ENCODE results near the gene TUBA4B. TPM values are rescaled to one million over a fixed set of nuclear protein-coding genes. Genes with fewer than 3 reads are reported as not detected.
A peak's percentile ranks its signal among the peaks of the same experiment; 100 is the strongest.
"Not testable (repeated sequence)": the region's sequence is repeated elsewhere in the genome, so short reads cannot be mapped to it uniquely, and the experiment has no call there.

The TUBA4B gene
- total and polyA plus RNA-seq, 5 donors: not detected

- WGBS: 72% methylated on average over 1 of the region's 1 CpG
- no peak for ATAC-seq
Observed at GRCh38 chr2:219306047-219306446, 53.0 kb downstream of the TUBA4B start.

DNA sequence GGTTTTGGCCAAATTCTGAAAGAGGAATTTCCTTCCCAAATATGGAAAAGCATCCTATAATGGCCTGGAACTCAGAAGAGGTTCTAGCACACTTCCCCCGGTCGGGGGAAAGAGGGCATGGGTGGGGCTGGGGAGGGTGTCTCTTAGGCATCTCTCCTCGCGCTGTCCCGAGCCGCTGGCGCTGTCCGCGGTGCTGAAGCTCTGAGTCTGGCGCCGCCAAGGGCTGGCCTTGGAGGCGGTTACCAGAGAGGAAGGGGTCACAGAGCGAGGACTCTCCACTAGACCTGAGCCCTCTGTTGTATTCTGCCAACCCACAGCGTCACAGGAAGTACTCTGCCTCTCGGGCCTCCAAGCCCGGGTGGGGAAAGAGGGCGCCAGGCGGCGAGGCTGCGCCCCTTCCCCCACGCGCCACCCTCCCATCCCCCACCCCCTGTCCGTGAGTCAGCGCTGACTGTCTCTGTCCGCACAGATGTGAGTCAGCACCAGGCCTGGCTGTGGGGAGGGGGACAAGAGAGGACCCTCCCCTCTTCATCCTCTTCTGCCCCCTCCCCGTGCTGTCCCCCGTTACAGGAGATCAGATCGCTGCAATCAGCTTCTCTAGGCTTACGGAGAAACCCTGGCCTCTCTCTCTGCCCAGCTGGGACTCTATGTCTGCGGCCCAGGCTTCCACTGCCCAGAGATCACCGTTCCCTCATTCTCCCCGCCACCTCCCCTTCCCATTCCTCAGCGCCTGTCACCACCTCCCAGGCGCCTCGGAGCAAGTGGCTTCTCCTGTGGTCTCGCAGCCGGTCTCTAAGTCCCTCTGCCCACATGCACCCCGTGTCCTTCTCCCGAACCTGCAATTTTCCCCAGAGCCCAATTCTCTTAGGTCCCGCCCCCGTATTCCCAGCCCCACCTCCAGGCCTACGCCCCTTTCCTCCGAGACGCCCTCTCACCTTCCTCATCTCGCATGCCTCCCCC is 55.4 kb downstream of the TUBA4B start:
- ATAC-seq (peak; percentile 81 to 85), DNase-seq (peak; percentile 65 to 88 (median 86))
- Histone ChIP-seq H3K4me1 (ENCODE audit: control insufficient read depth, insufficient read depth, low read length) (no peaks in the 10 kb centered on the region), H3K27ac (ENCODE audit: low read length) (no peak overlapping the region), H3K9me3 (ENCODE audit: control insufficient read depth, low read length) (no peaks in the 10 kb centered on the region), H3K27me3 (ENCODE audit: control insufficient read depth, insufficient read depth) (no peaks in the 10 kb centered on the region), H3K4me3 (ENCODE audit: low read length) (no peak overlapping the region)
- intact Hi-C loops (cut with DNase I): no loop called here
- 4% methylated on average over 45 of the region's 45 CpGs for WGBS

More at GRCh38 chr2:219306047-219306446, 53.0 kb downstream of the TUBA4B start:
- Histone ChIP-seq H3K27me3 (ENCODE audit: control insufficient read depth, insufficient read depth) (no peaks in the 10 kb centered on the region), H3K9me3 (ENCODE audit: control insufficient read depth, low read length) (no peaks in the 10 kb centered on the region), H3K4me1 (ENCODE audit: control insufficient read depth, insufficient read depth, low read length) (no peaks in the 10 kb centered on the region), H3K4me3 (ENCODE audit: low read length) (no peak overlapping the region), H3K27ac (ENCODE audit: low read length) (no peak overlapping the region)
- intact Hi-C loops (cut with DNase I): no loop called here
- no peak for DNase-seq

GRCh38 chr2:219309278-219309677 is 56.2 kb downstream of the TUBA4B start, which contains the start of gene PTPRN:
Gene PTPRN, minus strand, starts transcription at chr2:219309401. Its CDS starts 69 bp downstream, at chr2:219309332.
- Histone ChIP-seq H3K4me1 (ENCODE audit: control insufficient read depth, insufficient read depth, low read length) (no peaks in the 10 kb centered on the region), H3K27ac (ENCODE audit: low read length) (no peak within 1 kb of the TSS), H3K4me3 (ENCODE audit: low read length) (no peak within 1 kb of the TSS), H3K27me3 (ENCODE audit: control insufficient read depth, insufficient read depth) (no peaks in the 10 kb centered on the region), H3K9me3 (ENCODE audit: control insufficient read depth, low read length) (no peaks in the 10 kb centered on the region)
- WGBS: 3% methylated on average over 37 of the region's 37 CpGs
- DNase-seq (no peak), ATAC-seq (no peak)
- intact Hi-C loops (cut with DNase I): no loop called here

GRCh38 chr2:219312683-219313263 is 59.7 kb downstream of the TUBA4B start:
- H3K4me3 ChIP-seq (ENCODE audit: low read length); H3K4me1 ChIP-seq (ENCODE audit: control insufficient read depth, insufficient read depth, low read length); H3K9me3 ChIP-seq (ENCODE audit: control insufficient read depth, low read length); H3K27me3 ChIP-seq (ENCODE audit: control insufficient read depth, insufficient read depth); intact Hi-C loops (cut with DNase I); ATAC-seq; H3K27ac ChIP-seq (ENCODE audit: low read length): not testable (repeated sequence)
- peak in 1 of 3 donors; percentile 37 for DNase-seq
- 93% methylated on average over 49 of the region's 49 CpGs for WGBS

DNA sequence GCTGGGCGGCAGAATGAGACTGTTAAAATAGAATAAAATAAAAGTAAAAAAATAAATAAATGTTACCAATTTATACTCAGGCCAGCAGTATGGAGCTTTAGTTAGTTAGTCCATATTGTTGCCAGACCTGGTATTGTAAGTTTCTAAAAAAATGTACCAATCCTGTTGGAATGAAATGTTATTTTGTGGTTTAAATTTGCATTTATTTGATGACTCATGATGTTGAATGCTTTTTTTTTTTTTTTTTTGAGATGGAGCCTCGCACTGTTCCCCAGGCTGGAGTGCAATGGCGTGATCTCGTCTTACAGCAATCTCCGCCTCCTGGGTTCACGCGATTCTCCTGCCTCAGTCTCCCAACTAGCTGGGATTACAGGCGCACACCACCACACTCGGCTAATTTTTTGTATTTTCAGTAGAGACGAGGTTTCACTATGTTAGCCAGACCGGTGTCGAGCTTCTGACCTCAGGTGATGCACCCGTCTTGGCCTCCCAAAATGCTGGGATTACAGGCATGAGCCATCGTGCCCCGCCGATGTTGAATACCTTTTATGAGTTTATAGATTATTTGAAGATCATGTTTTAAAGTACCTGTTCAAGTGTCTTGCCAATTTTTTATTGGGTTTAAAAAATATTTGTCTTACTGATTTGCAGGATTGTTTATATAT is 61.9 kb downstream of the TUBA4B start:
- WGBS: 91% methylated on average over 16 of the region's 16 CpGs
- H3K4me1 ChIP-seq (ENCODE audit: control insufficient read depth, insufficient read depth, low read length): no peaks in the 10 kb centered on the region
- no peak overlapping the region for H3K4me3 ChIP-seq (ENCODE audit: low read length)
- ATAC-seq: no peak
- DNase-seq: no peak
- no peak overlapping the region for H3K27ac ChIP-seq (ENCODE audit: low read length)
- H3K9me3 ChIP-seq (ENCODE audit: control insufficient read depth, low read length): no peaks in the 10 kb centered on the region
- intact Hi-C loops (cut with DNase I): no loop called here
- H3K27me3 ChIP-seq (ENCODE audit: control insufficient read depth, insufficient read depth): no peaks in the 10 kb centered on the region

Small RNA genes lying within 50 kb of the gene (microRNA-seq; reads per million reads assigned to microRNA genes)
- 0.42 to 0.54 reads per million in 2 donors for gene MIR153-1

Other genes with a start within 250 kb of the TUBA4B start
- not detected for gene CFAP65, start 211.7 kb upstream of the TUBA4B start, total RNA-seq
- not detected for gene CFAP65, start 211.7 kb upstream of the TUBA4B start, polyA plus RNA-seq
- gene IHH, start 192.3 kb upstream of the TUBA4B start, total RNA-seq: not detected
- 0.05 TPM for gene IHH, start 192.3 kb upstream of the TUBA4B start, polyA plus RNA-seq
- 1 to 10 TPM; 5.4 to 9.4 (median 9.2) TPM for gene NHEJ1, start 92.4 kb upstream of the TUBA4B start, total RNA-seq
- gene NHEJ1, start 92.4 kb upstream of the TUBA4B start, polyA plus RNA-seq: 5.6 TPM
- gene SLC23A3, start 83.2 kb upstream of the TUBA4B start, total RNA-seq: under 1 TPM; 0.56 to 0.95 (median 0.57) TPM
- gene SLC23A3, start 83.2 kb upstream of the TUBA4B start, polyA plus RNA-seq: 0.59 TPM
- gene CNPPD1, start 76.3 kb upstream of the TUBA4B start, total RNA-seq: 10 to 100 TPM; 40.0 to 53.1 (median 48.5) TPM
- gene CNPPD1, start 76.3 kb upstream of the TUBA4B start, polyA plus RNA-seq: 41.8 TPM
- gene RETREG2, start 75.0 kb upstream of the TUBA4B start, total RNA-seq: 10 to 100 TPM; 35.2 to 47.3 (median 40.2) TPM
- gene RETREG2, start 75.0 kb upstream of the TUBA4B start, polyA plus RNA-seq: 22.0 TPM
- 10 to 100 TPM; 21.8 to 28.9 (median 22.8) TPM for gene ZFAND2B, start 46.5 kb upstream of the TUBA4B start, total RNA-seq
- gene ZFAND2B, start 46.5 kb upstream of the TUBA4B start, polyA plus RNA-seq: 23.9 TPM
- 10 to 100 TPM; 19.4 to 30.5 (median 23.5) TPM for gene ABCB6, start 34.3 kb upstream of the TUBA4B start, total RNA-seq
- 23.4 TPM for gene ABCB6, start 34.3 kb upstream of the TUBA4B start, polyA plus RNA-seq
- 10 to 100 TPM; 69.2 to 78.5 (median 77.3) TPM for gene ATG9A, start 23.6 kb upstream of the TUBA4B start, total RNA-seq
- gene ATG9A, start 23.6 kb upstream of the TUBA4B start, polyA plus RNA-seq: 43.1 TPM
- gene ANKZF1, start 23.4 kb upstream of the TUBA4B start, total RNA-seq: 10 to 100 TPM; 14.9 to 32.0 (median 27.2) TPM
- gene ANKZF1, start 23.4 kb upstream of the TUBA4B start, polyA plus RNA-seq: 20.1 TPM
- gene GLB1L, start 7.8 kb upstream of the TUBA4B start, total RNA-seq: 1 to 10 TPM; 2.7 to 3.8 (median 3.3) TPM
- 3.1 TPM for gene GLB1L, start 7.8 kb upstream of the TUBA4B start, polyA plus RNA-seq
- gene STK16, start 7.8 kb upstream of the TUBA4B start, total RNA-seq: 10 to 100 TPM; 17.5 to 19.7 (median 19.3) TPM
- 22.2 TPM for gene STK16, start 7.8 kb upstream of the TUBA4B start, polyA plus RNA-seq
- 10 to 100 TPM; 27.6 to 88.6 (median 64.3) TPM for gene TUBA4A, start 675 bp downstream of the TUBA4B start, total RNA-seq
- 131 TPM for gene TUBA4A, start 675 bp downstream of the TUBA4B start, polyA plus RNA-seq
- 10 to 100 TPM; 43.9 to 78.7 (median 65.8) TPM for gene DNAJB2, start 26.1 kb downstream of the TUBA4B start, total RNA-seq
- 57.5 TPM for gene DNAJB2, start 26.1 kb downstream of the TUBA4B start, polyA plus RNA-seq
- under 1 TPM in 1 of 4 donors, not detected in 3; 0.25 TPM for gene PTPRN, start 56.2 kb downstream of the TUBA4B start, total RNA-seq
- gene PTPRN, start 56.2 kb downstream of the TUBA4B start, polyA plus RNA-seq: 0.41 TPM
- not detected for gene RESP18, start 79.5 kb downstream of the TUBA4B start, total RNA-seq
- gene RESP18, start 79.5 kb downstream of the TUBA4B start, polyA plus RNA-seq: not detected
- 10 to 100 TPM; 42.2 to 58.8 (median 56.2) TPM for gene DNPEP, start 134.7 kb downstream of the TUBA4B start, total RNA-seq
- gene DNPEP, start 134.7 kb downstream of the TUBA4B start, polyA plus RNA-seq: 50.0 TPM
- over 10,000 TPM in 1 of 4 donors, 1,000 to 10,000 TPM in 3; 6,970 to 10,932 (median 7,338) TPM for gene DES, start 165.1 kb downstream of the TUBA4B start, total RNA-seq
- 9,146 TPM for gene DES, start 165.1 kb downstream of the TUBA4B start, polyA plus RNA-seq
- 100 to 1,000 TPM; 122 to 176 (median 159) TPM for gene SPEG, start 181.6 kb downstream of the TUBA4B start, total RNA-seq
- 85.5 TPM for gene SPEG, start 181.6 kb downstream of the TUBA4B start, polyA plus RNA-seq
- 10 to 100 TPM; 22.9 to 27.5 (median 25.4) TPM for gene GMPPA, start 245.6 kb downstream of the TUBA4B start, total RNA-seq
- gene GMPPA, start 245.6 kb downstream of the TUBA4B start, polyA plus RNA-seq: 21.6 TPM

All from right cardiac atrium (tissue), 5 donors.